Measurements from ENCODE around the gene SLC18A2. TPM values are rescaled to one million over a fixed set of nuclear protein-coding genes. Genes with fewer than 3 reads are reported as not detected.

SLC18A2 gene
- total RNA-seq, 1 donor from 2014 or later: 0.05 TPM

DNA sequence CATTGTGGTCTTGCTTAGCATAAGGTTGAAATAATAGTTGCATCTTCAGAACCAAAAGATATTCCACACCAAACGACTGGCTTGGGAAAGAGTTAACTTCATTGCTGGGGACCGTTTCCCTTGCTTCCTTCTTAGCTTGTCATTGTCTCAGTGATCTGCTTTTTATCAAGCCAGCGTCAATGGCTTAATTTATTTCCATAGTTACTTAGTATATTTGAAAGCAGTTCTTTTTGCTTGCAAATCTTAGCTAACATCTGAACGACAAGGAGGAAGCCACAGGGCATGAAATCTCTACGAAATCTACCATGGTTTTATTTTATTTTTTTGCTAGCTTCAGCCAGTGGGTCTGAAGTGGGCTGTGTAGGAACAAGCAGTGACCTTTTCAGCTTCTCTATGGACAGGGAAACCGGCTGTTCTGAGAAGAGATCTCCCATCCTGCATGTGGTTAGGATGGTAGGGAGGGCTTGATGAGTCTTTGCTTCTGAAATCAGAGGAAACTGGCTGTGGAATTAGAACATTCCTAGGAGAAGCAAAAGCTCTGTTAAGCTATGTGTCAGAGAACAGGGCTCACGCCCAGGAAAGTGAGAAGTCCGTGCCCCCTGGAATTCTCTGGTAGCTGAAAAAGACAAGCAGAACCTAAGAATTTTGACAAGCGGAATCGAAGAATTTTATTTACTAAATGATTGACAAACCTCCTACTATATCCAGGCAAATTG, 8.0 kb downstream of the SLC18A2 start:
- H3K4me3 ChIP-seq: no peak overlapping the region
- H3K9me3 ChIP-seq (replicated peaks): no peaks in the 10 kb centered on the region
- no peaks in the 10 kb centered on the region for H3K4me1 ChIP-seq
- peaks cover 98% of the 10 kb centered on the region for H3K27me3 ChIP-seq (ENCODE audit: low read depth)
- no peak for DNase-seq
- no peaks in the 10 kb centered on the region for H3K36me3 ChIP-seq
- H3K27ac ChIP-seq (replicated peaks): no peak overlapping the region
- TF ChIP-seq, protein P1, sequence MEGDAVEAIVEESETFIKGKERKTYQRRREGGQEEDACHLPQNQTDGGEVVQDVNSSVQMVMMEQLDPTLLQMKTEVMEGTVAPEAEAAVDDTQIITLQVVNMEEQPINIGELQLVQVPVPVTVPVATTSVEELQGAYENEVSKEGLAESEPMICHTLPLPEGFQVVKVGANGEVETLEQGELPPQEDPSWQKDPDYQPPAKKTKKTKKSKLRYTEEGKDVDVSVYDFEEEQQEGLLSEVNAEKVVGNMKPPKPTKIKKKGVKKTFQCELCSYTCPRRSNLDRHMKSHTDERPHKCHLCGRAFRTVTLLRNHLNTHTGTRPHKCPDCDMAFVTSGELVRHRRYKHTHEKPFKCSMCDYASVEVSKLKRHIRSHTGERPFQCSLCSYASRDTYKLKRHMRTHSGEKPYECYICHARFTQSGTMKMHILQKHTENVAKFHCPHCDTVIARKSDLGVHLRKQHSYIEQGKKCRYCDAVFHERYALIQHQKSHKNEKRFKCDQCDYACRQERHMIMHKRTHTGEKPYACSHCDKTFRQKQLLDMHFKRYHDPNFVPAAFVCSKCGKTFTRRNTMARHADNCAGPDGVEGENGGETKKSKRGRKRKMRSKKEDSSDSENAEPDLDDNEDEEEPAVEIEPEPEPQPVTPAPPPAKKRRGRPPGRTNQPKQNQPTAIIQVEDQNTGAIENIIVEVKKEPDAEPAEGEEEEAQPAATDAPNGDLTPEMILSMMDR (IDR thresholded peaks at IDR 0.05; ENCODE audit: borderline replicate concordance): no peak
- intact Hi-C loops (cut with micrococcal nuclease): no loop called here

DNA sequence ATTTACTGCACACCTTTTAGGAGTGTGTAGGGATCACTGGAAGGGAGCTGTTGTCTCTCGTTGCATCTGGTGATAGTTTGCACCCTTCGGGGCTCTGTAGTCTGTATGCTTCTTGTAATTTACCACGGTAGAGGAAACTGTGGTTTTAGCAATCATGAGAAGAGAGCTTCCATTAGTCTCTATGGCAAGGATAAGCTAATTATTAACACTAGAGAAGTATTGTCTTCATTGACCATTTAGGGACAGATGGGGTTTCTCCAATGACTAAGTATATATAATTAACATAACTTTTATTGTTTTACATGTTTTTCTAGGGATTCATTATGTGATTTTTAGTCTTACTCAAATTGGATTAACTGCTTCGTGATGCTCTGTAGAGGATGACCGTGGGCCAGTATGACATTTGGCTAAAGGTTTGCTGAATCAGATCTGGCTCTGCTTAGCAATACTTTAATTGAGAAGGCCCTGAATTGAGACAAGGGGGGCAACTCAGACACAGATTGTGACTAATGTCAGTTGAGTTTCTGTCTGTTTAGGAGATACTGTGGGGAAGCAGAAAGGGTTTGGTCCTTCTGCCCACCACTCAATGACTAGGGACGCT, 8.7 kb downstream of the SLC18A2 start:
- Histone ChIP-seq H3K27me3 (ENCODE audit: low read depth) (peaks cover 98% of the 10 kb centered on the region), H3K4me3 (no peak overlapping the region), H3K4me1 (no peaks in the 10 kb centered on the region), H3K9me3 (replicated peaks) (no peaks in the 10 kb centered on the region), H3K27ac (replicated peaks) (no peak overlapping the region), H3K36me3 (no peaks in the 10 kb centered on the region)
- TF ChIP-seq, protein P1 (IDR thresholded peaks at IDR 0.05; ENCODE audit: borderline replicate concordance): no peak
- no peak for DNase-seq
- intact Hi-C loops (cut with micrococcal nuclease): no loop called here

DNA sequence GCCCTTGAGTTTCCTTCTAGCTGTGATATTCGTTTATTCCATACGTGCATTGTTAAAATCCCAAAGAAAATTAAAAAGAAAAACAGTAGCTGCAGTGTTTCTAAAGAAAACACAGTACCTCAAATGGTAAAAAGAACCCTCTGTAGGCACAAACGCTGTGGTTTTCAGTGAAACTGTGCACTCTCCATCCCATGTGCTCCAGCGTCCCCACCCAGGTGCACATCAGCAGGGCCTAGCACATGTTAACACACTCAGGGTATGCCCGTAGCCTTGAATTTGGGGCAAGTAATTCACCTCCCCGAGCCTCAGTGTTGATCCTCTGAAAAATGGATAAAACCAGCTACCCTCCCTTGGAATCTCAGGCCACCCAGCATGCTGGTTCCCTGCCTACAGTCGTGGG, 9.5 kb downstream of the SLC18A2 start:
- no peaks in the 10 kb centered on the region for H3K9me3 ChIP-seq (replicated peaks)
- H3K4me1 ChIP-seq: no peaks in the 10 kb centered on the region
- H3K36me3 ChIP-seq: no peaks in the 10 kb centered on the region
- H3K4me3 ChIP-seq: no peak overlapping the region
- intact Hi-C loops (cut with micrococcal nuclease): no loop called here
- H3K27me3 ChIP-seq (ENCODE audit: low read depth): peaks cover 98% of the 10 kb centered on the region
- no peak for DNase-seq
- TF ChIP-seq, protein P1 (IDR thresholded peaks at IDR 0.05; ENCODE audit: borderline replicate concordance): no peak
- H3K27ac ChIP-seq (replicated peaks): no peak overlapping the region

DNA sequence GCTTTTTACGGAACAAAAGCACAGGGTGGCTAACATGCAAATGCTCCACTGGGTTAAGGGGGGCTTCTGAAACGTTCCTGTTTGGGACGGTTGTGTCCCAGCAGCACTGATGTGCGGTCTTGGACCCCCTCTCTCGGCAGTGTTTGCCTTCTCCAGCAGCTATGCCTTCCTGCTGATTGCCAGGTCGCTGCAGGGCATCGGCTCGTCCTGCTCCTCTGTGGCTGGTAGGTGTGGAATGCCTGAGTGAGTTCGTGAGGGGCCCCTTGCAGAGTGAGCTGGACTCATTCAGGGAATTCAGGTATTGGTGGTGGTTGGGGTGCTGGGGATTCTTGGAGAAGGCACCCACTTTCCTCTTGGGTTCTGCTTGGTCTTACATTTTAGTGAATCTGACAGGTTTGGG, 13.0 kb downstream of the SLC18A2 start:
- H3K4me3 ChIP-seq: no peak overlapping the region
- intact Hi-C loops (cut with micrococcal nuclease): no loop called here
- H3K27me3 ChIP-seq (ENCODE audit: low read depth): peaks cover 98% of the 10 kb centered on the region
- no peaks in the 10 kb centered on the region for H3K4me1 ChIP-seq
- no peaks in the 10 kb centered on the region for H3K9me3 ChIP-seq (replicated peaks)
- TF ChIP-seq, protein P1 (IDR thresholded peaks at IDR 0.05; ENCODE audit: borderline replicate concordance): no peak
- H3K36me3 ChIP-seq: no peaks in the 10 kb centered on the region
- H3K27ac ChIP-seq (replicated peaks): no peak overlapping the region
- DNase-seq: no peak

DNA sequence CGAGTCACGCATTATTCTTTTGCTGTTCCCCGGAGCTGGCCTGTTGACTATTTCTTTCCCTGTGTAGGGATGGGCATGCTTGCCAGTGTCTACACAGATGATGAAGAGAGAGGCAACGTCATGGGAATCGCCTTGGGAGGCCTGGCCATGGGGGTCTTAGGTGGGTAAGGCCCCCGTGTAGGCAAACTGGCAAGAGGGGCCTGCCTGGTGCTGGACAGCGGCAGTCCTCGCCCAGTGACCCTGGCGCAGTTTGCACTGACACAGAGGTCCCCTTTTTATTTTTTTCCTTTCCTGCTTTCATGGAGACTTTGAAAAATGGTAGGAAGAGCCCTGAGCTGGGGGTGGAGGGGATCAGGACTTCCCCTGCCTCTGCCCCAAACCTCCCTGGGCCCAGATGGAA, 13.4 kb downstream of the SLC18A2 start:
- Histone ChIP-seq H3K4me3 (no peak overlapping the region), H3K9me3 (replicated peaks) (no peaks in the 10 kb centered on the region), H3K36me3 (no peaks in the 10 kb centered on the region), H3K27me3 (ENCODE audit: low read depth) (peaks cover 98% of the 10 kb centered on the region), H3K27ac (replicated peaks) (no peak overlapping the region), H3K4me1 (no peaks in the 10 kb centered on the region)
- intact Hi-C loops (cut with micrococcal nuclease): no loop called here
- TF ChIP-seq, protein P1 (IDR thresholded peaks at IDR 0.05; ENCODE audit: borderline replicate concordance): no peak
- DNase-seq: no peak

All from left ventricle myocardium inferior (tissue), 1 donor.